ENCODE results near the gene STARD3NL. TPM values are rescaled to one million over a fixed set of nuclear protein-coding genes. Genes with fewer than 3 reads are reported as not detected.

Gene STARD3NL
- total RNA-seq, 2 experiments from 2014 or later, result 14.4 to 15.7 TPM

GRCh38 chr7:38274486-38274885 is 96.4 kb downstream of the STARD3NL start:
- no peaks in the 10 kb centered on the region for H3K9me3 ChIP-seq (ENCODE audit: control insufficient read depth in 1 of 2, insufficient read depth in 1 of 2, low read length in 2 of 2)
- TF ChIP-seq, protein P1, sequence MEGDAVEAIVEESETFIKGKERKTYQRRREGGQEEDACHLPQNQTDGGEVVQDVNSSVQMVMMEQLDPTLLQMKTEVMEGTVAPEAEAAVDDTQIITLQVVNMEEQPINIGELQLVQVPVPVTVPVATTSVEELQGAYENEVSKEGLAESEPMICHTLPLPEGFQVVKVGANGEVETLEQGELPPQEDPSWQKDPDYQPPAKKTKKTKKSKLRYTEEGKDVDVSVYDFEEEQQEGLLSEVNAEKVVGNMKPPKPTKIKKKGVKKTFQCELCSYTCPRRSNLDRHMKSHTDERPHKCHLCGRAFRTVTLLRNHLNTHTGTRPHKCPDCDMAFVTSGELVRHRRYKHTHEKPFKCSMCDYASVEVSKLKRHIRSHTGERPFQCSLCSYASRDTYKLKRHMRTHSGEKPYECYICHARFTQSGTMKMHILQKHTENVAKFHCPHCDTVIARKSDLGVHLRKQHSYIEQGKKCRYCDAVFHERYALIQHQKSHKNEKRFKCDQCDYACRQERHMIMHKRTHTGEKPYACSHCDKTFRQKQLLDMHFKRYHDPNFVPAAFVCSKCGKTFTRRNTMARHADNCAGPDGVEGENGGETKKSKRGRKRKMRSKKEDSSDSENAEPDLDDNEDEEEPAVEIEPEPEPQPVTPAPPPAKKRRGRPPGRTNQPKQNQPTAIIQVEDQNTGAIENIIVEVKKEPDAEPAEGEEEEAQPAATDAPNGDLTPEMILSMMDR (IDR thresholded peaks at IDR 0.05), result no peak
- ChIA-PET POLR2A (no interaction called here), CTCF (interaction anchor here (0.6 to 1.1 kb wide), 3 partner anchors 25 to 61 kb away, joined by 3 read pairs; no protein-coding TSS in a partner anchor)
- no peaks in the 10 kb centered on the region for H3K27me3 ChIP-seq (ENCODE audit: control insufficient read depth in 1 of 2, insufficient read depth in 2 of 2, low read length in 2 of 2)
- H3K36me3 ChIP-seq (ENCODE audit: insufficient read depth, low read length), result no peaks in the 10 kb centered on the region
- Mint-ChIP-seq H3K27ac (no peak overlapping the region), H3K4me1 (ENCODE audit: low read depth) (no peaks in the 10 kb centered on the region), H3K9me3 (no peaks in the 10 kb centered on the region), H3K4me3 (peak overlapping the region; percentile 45), H3K36me3 (ENCODE audit: low read depth) (no peaks in the 10 kb centered on the region), H3K27me3 (no peaks in the 10 kb centered on the region)
- H3K4me3 ChIP-seq (ENCODE audit: low read length), result peak overlapping the region; percentile 26
- intact Hi-C loops (cut with DNase I, micrococcal nuclease), result no loop called here
- H3K4me1 ChIP-seq (ENCODE audit: insufficient read depth, low read length), result no peaks in the 10 kb centered on the region
- no peak overlapping the region for H3K27ac ChIP-seq (ENCODE audit: low read depth in 1 of 2, low read length in 2 of 2)
- DNase-seq (peak in 2 of 14 experiments; percentile 30 to 47), ATAC-seq (ENCODE audit: poor library complexity) (no peak)

DNA sequence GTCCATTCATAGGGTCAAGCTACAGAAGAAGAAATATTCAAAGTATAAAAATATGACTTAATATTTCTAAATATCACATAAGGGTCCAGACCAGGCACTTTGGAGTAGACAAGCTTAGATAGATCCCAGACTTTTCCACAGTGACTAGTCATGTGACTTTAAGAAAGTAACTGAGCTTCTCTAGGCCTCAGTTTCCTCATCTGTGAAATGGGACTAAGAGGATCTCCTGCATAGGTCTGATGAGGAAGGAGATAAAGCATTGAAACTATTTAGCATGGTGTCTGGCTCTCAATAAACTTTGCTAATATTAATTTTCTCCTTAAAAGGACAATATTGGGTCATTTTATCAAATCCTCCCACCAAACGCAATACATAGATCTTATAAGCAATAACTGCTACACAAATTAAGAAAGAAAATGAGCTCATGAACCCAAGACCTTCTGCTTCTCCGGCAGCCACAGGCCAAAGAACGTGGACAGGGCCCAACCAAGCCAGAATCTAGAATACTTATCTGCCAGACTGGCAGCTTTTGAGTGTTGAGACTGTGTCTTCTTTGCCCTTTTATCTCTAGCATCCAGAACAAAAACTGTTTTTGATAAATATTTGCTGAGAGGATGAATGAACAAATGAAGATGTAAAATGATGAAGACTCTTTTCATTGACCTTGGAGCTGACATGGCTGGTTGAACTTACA is 97.0 kb downstream of the STARD3NL start:
- no peaks in the 10 kb centered on the region for H3K27me3 ChIP-seq (ENCODE audit: control insufficient read depth in 1 of 2, insufficient read depth in 2 of 2, low read length in 2 of 2)
- no peaks in the 10 kb centered on the region for H3K4me1 ChIP-seq (ENCODE audit: insufficient read depth, low read length)
- ATAC-seq (ENCODE audit: poor library complexity) (no peak), DNase-seq (no peak)
- peak overlapping the region; percentile 45 for H3K4me3 Mint-ChIP-seq
- no peaks in the 10 kb centered on the region for H3K9me3 Mint-ChIP-seq
- ChIA-PET POLR2A (no interaction called here), CTCF (interaction anchor here (0.6 to 1.1 kb wide), 4 partner anchors 25 to 61 kb away, joined by 3 read pairs; no protein-coding TSS in a partner anchor)
- H3K27ac ChIP-seq (ENCODE audit: low read depth in 1 of 2, low read length in 2 of 2), result no peak overlapping the region
- H3K36me3 ChIP-seq (ENCODE audit: insufficient read depth, low read length), result no peaks in the 10 kb centered on the region
- no peaks in the 10 kb centered on the region for H3K4me1 Mint-ChIP-seq (ENCODE audit: low read depth)
- H3K36me3 Mint-ChIP-seq (ENCODE audit: low read depth), result no peaks in the 10 kb centered on the region
- intact Hi-C loops (cut with DNase I, micrococcal nuclease), result no loop called here
- TF ChIP-seq, protein P1 (IDR thresholded peaks at IDR 0.05), result no peak
- H3K4me3 ChIP-seq (ENCODE audit: low read length), result peak overlapping the region; percentile 26
- no peak overlapping the region for H3K27ac Mint-ChIP-seq
- no peaks in the 10 kb centered on the region for H3K27me3 Mint-ChIP-seq
- no peaks in the 10 kb centered on the region for H3K9me3 ChIP-seq (ENCODE audit: control insufficient read depth in 1 of 2, insufficient read depth in 1 of 2, low read length in 2 of 2)

DNA sequence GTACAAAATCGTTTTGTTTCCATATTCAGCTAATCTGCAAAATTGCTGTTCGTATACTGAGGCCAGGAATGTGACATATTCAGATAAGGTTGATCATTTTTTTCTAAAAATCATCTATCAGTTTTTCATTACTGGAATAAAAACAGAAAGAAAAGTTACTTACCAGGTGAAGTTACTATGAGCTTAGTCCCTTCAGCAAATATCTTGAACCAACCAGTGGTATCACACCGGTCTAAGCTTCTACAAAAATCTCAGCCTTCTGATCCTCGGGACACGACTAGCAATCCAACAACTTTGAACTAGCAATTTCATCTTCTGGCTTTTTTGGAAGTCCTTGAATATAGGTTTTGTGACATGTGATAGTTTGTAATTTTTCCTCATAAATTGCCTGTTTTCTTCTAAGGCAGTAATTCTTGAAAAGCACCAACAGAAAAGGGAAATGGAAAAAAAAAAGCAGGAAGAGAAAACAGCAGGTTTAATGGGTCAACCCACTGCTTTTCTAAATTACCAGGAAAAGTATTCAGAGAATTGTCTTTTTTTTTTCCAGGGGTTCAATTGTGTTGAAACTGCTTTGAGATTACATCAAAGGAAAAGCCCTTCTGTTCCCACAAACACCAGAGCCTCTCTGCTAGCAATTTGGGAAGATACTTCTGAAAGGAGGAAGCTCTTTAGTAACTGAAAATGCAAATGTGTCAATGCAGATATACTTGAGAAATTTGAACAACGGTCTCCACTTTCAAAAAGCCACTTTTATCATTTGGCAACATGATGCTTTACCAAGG is 98.2 kb downstream of the STARD3NL start:
- ATAC-seq (ENCODE audit: poor library complexity), result no peak

More for the DNA sequence above, 98.2 kb downstream of the STARD3NL start:
- H3K36me3 Mint-ChIP-seq (ENCODE audit: low read depth), result no peaks in the 10 kb centered on the region
- no peaks in the 10 kb centered on the region for H3K27me3 ChIP-seq (ENCODE audit: control insufficient read depth in 1 of 2, insufficient read depth in 2 of 2, low read length in 2 of 2)
- POLR2A ChIA-PET, result no interaction called here
- TF ChIP-seq, protein P1 (IDR thresholded peaks at IDR 0.05), result no peak
- H3K9me3 ChIP-seq (ENCODE audit: control insufficient read depth in 1 of 2, insufficient read depth in 1 of 2, low read length in 2 of 2), result no peaks in the 10 kb centered on the region
- no peaks in the 10 kb centered on the region for H3K27me3 Mint-ChIP-seq
- peak overlapping the region; percentile 26 for H3K4me3 ChIP-seq (ENCODE audit: low read length)
- DNase-seq, result no peak
- no peaks in the 10 kb centered on the region for H3K4me1 ChIP-seq (ENCODE audit: insufficient read depth, low read length)
- CTCF ChIA-PET, result interaction anchor here (0.8 kb wide), 1 partner anchor 59 kb away, joined by 3 read pairs; no protein-coding TSS in a partner anchor
- peak overlapping the region; percentile 42 for H3K4me3 Mint-ChIP-seq
- H3K4me1 Mint-ChIP-seq (ENCODE audit: low read depth), result no peaks in the 10 kb centered on the region
- H3K36me3 ChIP-seq (ENCODE audit: insufficient read depth, low read length), result no peaks in the 10 kb centered on the region
- H3K9me3 Mint-ChIP-seq, result no peaks in the 10 kb centered on the region
- intact Hi-C loops (cut with DNase I, micrococcal nuclease), result no loop called here
- H3K27ac Mint-ChIP-seq, result no peak overlapping the region
- no peak overlapping the region for H3K27ac ChIP-seq (ENCODE audit: low read depth in 1 of 2, low read length in 2 of 2)

Measured in CD4-positive, alpha-beta T cell (primary cell).